HG02588 (cell line): ENCODE results near the gene PLA2G1B.

Experiments
- ATAC-seq: cut with Tn5 transposase; IDR thresholded peaks from one replicate; pipeline ENCODE4 v1.9.1; 2021; ENCODE audit warnings: mild to moderate bottlenecking, moderate library complexity; ENCODE audit not compliant: unreplicated experiment

The PLA2G1B gene

GRCh38 chr12:120327593-120327992 lies at the start of gene PLA2G1B:
Gene PLA2G1B (minus strand): TSS chr12:120327779. CDS start chr12:120327753, 26 bp downstream.
- no peak for ATAC-seq

- ATAC-seq, result no peak
These were observed 49.5 kb upstream of the PLA2G1B start for GRCh38 chr12:120376934-120377572.

GRCh38 chr12:120376416-120376815 lies 48.8 kb upstream of the PLA2G1B start:
- no peak for ATAC-seq

- ATAC-seq, result no peak
These were observed 48.4 kb upstream of the PLA2G1B start for GRCh38 chr12:120376009-120376408.

GRCh38 chr12:120373683-120374082 lies 46.1 kb upstream of the PLA2G1B start:
- ATAC-seq, result no peak

- no peak for ATAC-seq
These were observed 43.0 kb upstream of the PLA2G1B start for GRCh38 chr12:120370343-120371243.

- no peak for ATAC-seq
These were observed 42.2 kb upstream of the PLA2G1B start for GRCh38 chr12:120369603-120370342.

- no peak for ATAC-seq
These were observed 41.4 kb upstream of the PLA2G1B start, which contains the start of gene MSI1 for GRCh38 chr12:120368789-120369602. Gene MSI1 (minus strand): TSS chr12:120369164. CDS start chr12:120369091, 73 bp downstream.

- ATAC-seq, result no peak
These were observed 40.6 kb upstream of the PLA2G1B start for GRCh38 chr12:120367924-120368788.

- ATAC-seq, result no peak
These were observed 39.8 kb upstream of the PLA2G1B start for GRCh38 chr12:120367233-120367923.

GRCh38 chr12:120366845-120367232 lies 39.3 kb upstream of the PLA2G1B start:
- ATAC-seq, result no peak

GRCh38 chr12:120366341-120366705 lies 38.7 kb upstream of the PLA2G1B start:
- no peak for ATAC-seq

- ATAC-seq, result no peak
These were observed 38.2 kb upstream of the PLA2G1B start for GRCh38 chr12:120365675-120366340.

- ATAC-seq, result no peak
These were observed 36.9 kb upstream of the PLA2G1B start for GRCh38 chr12:120364487-120364886.

- no peak for ATAC-seq
These were observed 35.8 kb upstream of the PLA2G1B start for GRCh38 chr12:120363274-120363855.

GRCh38 chr12:120362516-120363273 lies 35.1 kb upstream of the PLA2G1B start:
- ATAC-seq, result no peak

- no peak for ATAC-seq
These were observed 34.1 kb upstream of the PLA2G1B start for GRCh38 chr12:120361506-120362208.
